DMS53 treated with DMSO at 0.1 percent for 48 hours (cell line): ENCODE measurements around the gene LIG1.

Experiments
- DNase-seq: peaks from one replicate; lab custom pipeline; 2025; ENCODE audit not compliant: unreplicated experiment; lab: John Stamatoyannopoulos, UW

Gene LIG1

GRCh38 chr19:48182434-48182833, 12.3 kb upstream of the LIG1 start:
- DNase-seq, result no peak

DNA sequence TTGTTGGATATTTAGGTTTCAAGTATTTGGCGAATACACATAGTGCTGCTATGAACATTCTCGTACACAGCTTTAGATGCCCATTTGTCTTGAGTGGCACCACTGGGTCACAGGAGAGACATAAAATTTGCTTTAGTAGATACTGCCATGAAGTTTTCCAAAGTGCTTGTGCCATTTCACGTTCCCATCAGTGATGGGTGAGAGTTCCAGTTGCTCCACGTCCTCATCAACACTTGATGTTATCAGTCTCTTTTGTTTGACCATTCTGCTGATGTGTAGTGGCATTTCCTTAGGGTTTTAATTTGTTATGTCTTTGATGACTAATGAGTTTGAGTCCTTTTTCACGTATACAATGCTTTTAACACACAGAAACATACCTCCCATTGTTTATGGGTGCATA, 11.4 kb upstream of the LIG1 start:
- DNase-seq, result no peak

DNA sequence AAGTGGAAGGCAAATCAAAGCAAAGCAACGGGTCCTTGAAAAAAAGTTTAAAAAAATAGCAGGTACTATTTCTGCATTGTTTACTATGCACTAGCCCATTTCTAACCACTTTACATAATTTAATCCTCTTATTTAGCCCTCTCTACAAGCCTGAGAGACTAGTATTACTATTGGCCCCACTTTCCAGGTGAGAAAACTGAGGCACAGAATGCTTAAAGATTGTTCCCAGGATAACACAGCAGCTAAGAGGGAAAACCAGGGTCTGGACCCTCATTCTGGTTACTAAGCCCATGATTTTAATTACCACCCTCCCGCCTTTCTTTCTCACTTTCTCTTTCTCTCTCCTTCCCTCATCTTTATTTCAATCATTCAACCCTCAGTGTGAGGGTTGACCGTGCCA, 6.1 kb upstream of the LIG1 start:
- no peak for DNase-seq

GRCh38 chr19:48175578-48175977, 5.4 kb upstream of the LIG1 start:
- DNase-seq, result no peak

DNA sequence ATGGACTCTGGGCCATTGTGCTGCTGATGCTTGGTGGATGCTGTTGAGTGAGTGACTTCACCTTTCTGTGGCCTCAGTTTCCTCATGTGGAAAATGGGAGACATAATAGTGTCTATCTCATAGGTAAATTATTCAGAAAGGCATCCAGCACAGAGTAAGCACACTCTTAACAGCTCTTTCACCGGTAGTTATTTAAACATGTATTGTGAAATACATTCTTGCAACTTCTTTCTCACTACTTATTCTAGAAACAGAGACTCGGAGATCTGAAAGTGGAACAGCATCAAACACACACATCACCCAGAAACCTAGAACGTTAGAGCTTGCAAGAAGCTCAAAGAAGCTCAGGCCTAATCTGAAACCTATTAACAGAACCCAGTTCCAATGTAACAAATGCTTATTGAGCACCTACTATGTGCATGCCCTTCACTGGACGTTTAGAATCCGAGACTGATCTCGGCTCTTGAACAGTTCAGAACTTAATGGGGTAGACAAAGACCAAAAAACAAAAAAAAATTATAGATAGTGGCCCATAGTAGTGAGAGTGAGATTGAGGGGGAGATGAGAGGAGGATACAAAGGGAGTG, 4.4 kb upstream of the LIG1 start:
- no peak for DNase-seq

DNA sequence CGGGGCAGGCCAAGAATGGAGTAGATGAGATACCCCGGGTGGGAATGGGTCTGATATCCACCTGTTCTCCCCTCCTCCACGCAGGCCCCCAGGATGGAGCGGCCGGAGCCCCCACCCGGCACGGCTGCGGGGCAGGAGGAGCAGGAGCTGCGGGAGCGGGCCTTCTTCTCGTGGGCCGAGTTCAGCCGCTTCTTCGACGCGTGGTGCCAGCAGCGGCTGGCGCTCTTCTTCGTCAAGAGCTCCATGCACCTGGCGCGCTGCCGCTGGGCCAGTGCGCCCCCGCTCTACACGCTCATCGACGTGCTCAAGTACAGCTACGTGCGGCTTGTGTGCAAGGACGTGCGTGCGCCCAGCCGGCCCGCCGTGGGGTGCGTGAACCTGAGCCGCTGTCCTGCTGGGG, 1.6 kb upstream of the LIG1 start:
- no peak for DNase-seq

GRCh38 chr19:48170817-48171347, 738 bp upstream of the LIG1 start:
- DNase-seq, result no peak

DNA sequence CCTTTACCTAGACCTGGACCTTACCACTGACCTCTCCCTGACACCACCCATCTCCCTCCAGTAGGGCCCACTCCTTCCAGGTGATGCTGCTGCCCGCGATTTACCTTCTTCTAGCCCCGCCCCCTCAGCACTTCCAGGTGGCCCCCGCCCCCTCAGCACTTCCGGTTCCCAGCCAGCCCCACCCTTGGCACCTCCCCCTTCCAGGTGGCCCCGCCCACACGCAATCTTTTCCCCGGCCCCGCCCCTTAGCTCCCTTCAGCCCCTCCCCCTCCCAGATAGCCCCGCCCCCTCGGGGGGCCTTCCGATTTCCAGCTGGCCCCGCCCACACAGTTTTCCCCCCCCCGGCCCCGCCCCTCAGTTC, 586 bp downstream of the LIG1 start:
- peak; percentile 64 for DNase-seq

- DNase-seq, result no peak
Measured at GRCh38 chr19:48168689-48169088, 1.5 kb downstream of the LIG1 start.

DNA sequence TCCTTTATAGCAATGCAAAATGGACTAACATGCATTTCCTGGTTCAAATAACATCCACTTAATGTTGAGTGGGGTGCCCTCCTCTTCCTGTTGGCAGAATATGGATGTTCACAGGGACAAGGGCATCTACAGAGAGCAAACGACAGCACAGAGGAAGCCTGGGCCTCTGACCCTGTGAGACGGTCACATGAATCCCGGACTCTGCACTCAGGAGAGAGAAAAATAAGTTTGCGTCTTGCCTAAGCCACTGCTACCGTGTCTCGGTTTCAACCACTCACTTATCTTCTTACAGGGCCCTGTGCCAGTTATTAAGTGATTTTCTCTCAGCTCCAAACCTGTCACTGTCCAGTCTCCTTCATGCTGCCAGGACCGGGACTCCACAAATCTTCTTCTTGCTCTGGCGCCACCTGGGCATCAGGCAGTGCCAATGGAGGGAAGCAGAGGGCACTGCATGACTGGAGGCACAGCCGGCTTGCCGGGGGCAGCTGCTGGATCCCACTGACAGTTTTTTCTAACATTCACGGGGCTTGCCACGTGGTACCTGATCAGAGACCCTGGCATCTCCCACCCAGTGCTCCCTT, 11.8 kb downstream of the LIG1 start:
- DNase-seq, result no peak

GRCh38 chr19:48154003-48154402, 16.1 kb downstream of the LIG1 start:
- no peak for DNase-seq

- DNase-seq, result peak; percentile 69
Measured at GRCh38 chr19:48152551-48152950, 17.6 kb downstream of the LIG1 start.

GRCh38 chr19:48149430-48149829, 20.7 kb downstream of the LIG1 start:
- no peak for DNase-seq

DNA sequence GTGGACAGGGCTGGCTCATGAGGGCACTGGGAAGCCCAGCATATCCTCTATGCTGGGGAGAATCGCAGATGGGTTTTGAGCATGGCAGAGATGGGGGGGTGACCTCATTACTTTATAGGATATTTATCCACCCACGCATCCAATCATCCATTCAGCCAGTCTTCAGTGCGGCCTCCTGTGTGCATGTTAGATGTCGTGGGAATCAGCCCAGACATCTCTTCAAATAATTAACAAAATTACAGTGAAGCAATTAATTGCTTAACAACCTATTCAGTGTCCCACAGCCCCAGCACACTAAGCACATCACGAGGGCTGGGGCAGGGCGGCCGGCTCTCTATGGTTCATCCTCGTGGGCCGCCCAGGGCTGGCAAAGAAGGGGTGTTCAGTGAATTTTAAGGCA, 21.6 kb downstream of the LIG1 start:
- no peak for DNase-seq

- DNase-seq, result no peak
Measured at GRCh38 chr19:48147597-48148175, 22.5 kb downstream of the LIG1 start.

GRCh38 chr19:48139053-48139452, 31.1 kb downstream of the LIG1 start:
- DNase-seq, result no peak

DNA sequence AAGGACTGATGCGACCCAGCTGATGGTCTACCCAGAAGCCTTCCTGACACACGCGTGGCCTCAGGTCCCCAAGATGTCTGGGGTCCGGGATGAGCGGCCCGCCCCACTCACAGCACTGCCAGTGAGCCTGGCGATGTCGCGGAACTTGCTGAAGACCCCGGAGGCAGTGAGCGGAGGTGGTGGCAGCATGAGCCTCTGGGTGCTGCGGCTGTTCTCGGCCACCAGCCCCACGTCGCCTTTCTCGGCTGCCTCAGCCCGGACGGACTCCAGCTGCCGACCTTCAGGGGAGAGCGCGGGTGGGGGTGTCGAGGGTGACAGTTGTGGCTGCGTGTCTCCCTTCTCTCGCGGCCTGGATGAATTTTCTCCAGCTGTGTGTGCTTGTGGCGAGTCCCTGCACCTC, 32.7 kb downstream of the LIG1 start:
- DNase-seq, result no peak

- no peak for DNase-seq
Measured at GRCh38 chr19:48136547-48136946, 33.6 kb downstream of the LIG1 start.

GRCh38 chr19:48135411-48135810, 34.7 kb downstream of the LIG1 start:
- no peak for DNase-seq

- no peak for DNase-seq
Measured at GRCh38 chr19:48133094-48133493, 37.0 kb downstream of the LIG1 start.

GRCh38 chr19:48127561-48127960, 42.6 kb downstream of the LIG1 start:
- no peak for DNase-seq

DNA sequence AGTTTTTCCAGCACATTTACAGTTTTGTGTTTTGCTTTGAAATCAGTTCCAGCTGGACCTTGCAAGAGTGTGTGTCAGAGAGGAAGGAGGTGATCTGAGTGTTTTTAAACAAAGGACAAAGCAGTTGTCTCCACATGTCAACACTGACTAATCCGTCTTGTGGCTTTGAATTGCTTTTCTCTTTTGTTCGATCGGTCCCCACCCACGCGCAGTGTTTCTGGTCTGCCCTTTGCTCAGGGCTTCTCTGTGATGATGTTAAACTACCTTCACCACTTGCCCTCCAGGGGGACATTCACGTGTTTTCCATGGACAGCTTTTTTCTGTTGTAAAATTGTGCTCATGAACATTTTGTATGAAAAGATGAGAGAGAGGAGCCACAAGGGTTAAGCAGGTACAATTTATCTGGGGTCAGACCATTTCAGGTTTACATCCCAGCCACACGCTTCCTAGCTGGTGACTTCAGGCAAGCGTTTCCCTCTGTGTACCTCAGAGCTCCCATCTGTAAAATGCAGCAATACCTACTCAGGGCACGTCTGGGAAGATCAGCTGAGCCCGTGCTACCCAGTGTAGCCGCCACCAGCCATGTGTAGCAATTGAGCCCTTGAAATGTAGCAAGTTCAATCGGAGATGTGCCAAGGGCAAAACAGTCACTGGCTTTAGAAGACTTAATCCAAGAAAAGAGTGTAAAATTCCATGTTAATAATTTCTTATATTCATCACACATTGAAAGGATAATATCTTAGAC, 46.1 kb downstream of the LIG1 start:
- peak; percentile 50 for DNase-seq
